Epithelial cell of proximal tubule (primary cell): ENCODE data around the gene LPCAT2. TPM values are rescaled to one million over a fixed set of nuclear protein-coding genes. Genes with fewer than 3 reads are reported as not detected.

Experiments used
- DNase-seq: peaks from one replicate; pipeline ENCODE4 v3.0.0-alpha.2; 2011; ENCODE audit warnings: low read depth
- H3K4me3 ChIP-seq: 2 replicates; pipeline ENCODE4 v1.5.1; 2011; ENCODE audit warnings: low read depth, mild to moderate bottlenecking, low read length
- CTCF ChIP-seq: conservative IDR thresholded peaks from 2 replicates; pipeline ENCODE4 v1.5.1; 2012; ENCODE audit warnings: low read depth, mild to moderate bottlenecking, low read length
- total RNA-seq: library from RNA; depleted of rRNA; stranded (reverse); fragments of >200 nt; gene quantifications from 2 replicates; pipeline ENCODE4 v1.2.3, GENCODE V29; 2015

The LPCAT2 gene
- total RNA-seq, 1 donor from 2014 or later = 3.7 TPM

- no peak overlapping the region for H3K4me3 ChIP-seq
- no peak for DNase-seq
- TF ChIP-seq CTCF = no peak
Measured at GRCh38 chr16:55512941-55513340, 4.1 kb downstream of the LPCAT2 start.

GRCh38 chr16:55513616-55514015 is 4.7 kb downstream of the LPCAT2 start:
- no peak overlapping the region for H3K4me3 ChIP-seq
- peak; percentile 29 for TF ChIP-seq CTCF
- no peak for DNase-seq

- H3K4me3 ChIP-seq = no peak overlapping the region
- TF ChIP-seq CTCF = no peak
- DNase-seq = no peak
Measured at GRCh38 chr16:55515111-55515510, 6.2 kb downstream of the LPCAT2 start.

GRCh38 chr16:55521792-55522191 is 12.9 kb downstream of the LPCAT2 start:
- H3K4me3 ChIP-seq = no peak overlapping the region
- TF ChIP-seq CTCF = no peak
- DNase-seq = no peak

- H3K4me3 ChIP-seq = no peak overlapping the region
- no peak for DNase-seq
- TF ChIP-seq CTCF = no peak
Measured at GRCh38 chr16:55526441-55526840, 17.6 kb downstream of the LPCAT2 start.

- H3K4me3 ChIP-seq = no peak overlapping the region
- DNase-seq = no peak
- TF ChIP-seq CTCF = no peak
Measured at GRCh38 chr16:55527885-55528284, 19.0 kb downstream of the LPCAT2 start.

GRCh38 chr16:55529018-55529417 is 20.1 kb downstream of the LPCAT2 start:
- DNase-seq = no peak
- no peak overlapping the region for H3K4me3 ChIP-seq
- no peak for TF ChIP-seq CTCF
